H7 (cell line): Measurements from ENCODE around the gene ALCAM. TPM values are rescaled to one million over a fixed set of nuclear protein-coding genes. Genes with fewer than 3 reads are reported as not detected.

Experiments used
- DNase-seq: peaks from one replicate; pipeline ENCODE4 v3.0.0; 2012
- H3K27me3 ChIP-seq: 2 replicates; pipeline ENCODE4 v1.6.0; 2011; ENCODE audit warnings: mild to moderate bottlenecking, low read length; ENCODE audit not compliant: control insufficient read depth, insufficient read depth
- H3K36me3 ChIP-seq: replicated peaks from 2 replicates; pipeline ENCODE4 v1.5.1; 2011; ENCODE audit warnings: low read length; ENCODE audit not compliant: control insufficient read depth, insufficient read depth
- H3K4me3 ChIP-seq: 2 replicates; pipeline ENCODE4 v1.5.1; 2011; ENCODE audit warnings: low read depth, mild to moderate bottlenecking, control low read depth, low read length, moderate library complexity; ENCODE audit not compliant: insufficient read depth
- total RNA-seq: library from RNA; depleted of rRNA; stranded (reverse); fragments of >200 nt; shearing (Covaris generic); gene quantifications from 2 replicates; pipeline ENCODE4 v1.2.3, GENCODE V29; 2014; rRNA removed

The ALCAM gene
- total RNA-seq = 21.1 and 35.2 TPM in 2 replicates

GRCh38 chr3:105366326-105367062 lies at the start of gene ALCAM:
Gene ALCAM (plus strand): TSS chr3:105366909.
- Histone ChIP-seq H3K4me3 (peak within 1 kb of the TSS; percentile 74), H3K27me3 (peaks cover 19% of the 10 kb centered on the region), H3K36me3 (no peaks in the 10 kb centered on the region)
- peak; percentile 87 for DNase-seq

- Histone ChIP-seq H3K4me3 (no peak overlapping the region), H3K27me3 (no peaks in the 10 kb centered on the region), H3K36me3 (no peaks in the 10 kb centered on the region)
- DNase-seq = no peak
These were observed 48.9 kb upstream of the ALCAM start for GRCh38 chr3:105317841-105318240.

GRCh38 chr3:105322570-105323273 lies 44.0 kb upstream of the ALCAM start:
- no peak for DNase-seq
- Histone ChIP-seq H3K27me3 (no peaks in the 10 kb centered on the region), H3K36me3 (no peaks in the 10 kb centered on the region), H3K4me3 (no peak overlapping the region)

GRCh38 chr3:105323274-105323599 lies 43.5 kb upstream of the ALCAM start:
- Histone ChIP-seq H3K4me3 (no peak overlapping the region), H3K36me3 (no peaks in the 10 kb centered on the region), H3K27me3 (no peaks in the 10 kb centered on the region)
- DNase-seq = no peak

GRCh38 chr3:105324951-105325350 lies 41.8 kb upstream of the ALCAM start:
- Histone ChIP-seq H3K4me3 (no peak overlapping the region), H3K27me3 (no peaks in the 10 kb centered on the region), H3K36me3 (no peaks in the 10 kb centered on the region)
- DNase-seq = no peak

GRCh38 chr3:105327662-105328337 lies 38.9 kb upstream of the ALCAM start:
- no peaks in the 10 kb centered on the region for H3K36me3 ChIP-seq

GRCh38 chr3:105328338-105328730 lies 38.4 kb upstream of the ALCAM start:
- H3K36me3 ChIP-seq = no peaks in the 10 kb centered on the region
- H3K4me3 ChIP-seq = no peak overlapping the region
- DNase-seq = no peak
- no peaks in the 10 kb centered on the region for H3K27me3 ChIP-seq

More at GRCh38 chr3:105327662-105328337, 38.9 kb upstream of the ALCAM start:
- no peak overlapping the region for H3K4me3 ChIP-seq
- H3K27me3 ChIP-seq = no peaks in the 10 kb centered on the region
- DNase-seq = no peak

GRCh38 chr3:105332961-105333360 lies 33.7 kb upstream of the ALCAM start:
- Histone ChIP-seq H3K27me3 (no peaks in the 10 kb centered on the region), H3K36me3 (no peaks in the 10 kb centered on the region), H3K4me3 (no peak overlapping the region)
- DNase-seq = no peak

GRCh38 chr3:105334138-105334882 lies 32.4 kb upstream of the ALCAM start:
- DNase-seq = no peak
- Histone ChIP-seq H3K4me3 (no peak overlapping the region), H3K27me3 (no peaks in the 10 kb centered on the region), H3K36me3 (no peaks in the 10 kb centered on the region)

- H3K4me3 ChIP-seq = no peak overlapping the region
- no peaks in the 10 kb centered on the region for H3K27me3 ChIP-seq
- no peaks in the 10 kb centered on the region for H3K36me3 ChIP-seq
- no peak for DNase-seq
These were observed 26.8 kb upstream of the ALCAM start for GRCh38 chr3:105339946-105340345.

- no peak for DNase-seq
- Histone ChIP-seq H3K36me3 (no peaks in the 10 kb centered on the region), H3K4me3 (no peak overlapping the region), H3K27me3 (no peaks in the 10 kb centered on the region)
These were observed 22.7 kb upstream of the ALCAM start for GRCh38 chr3:105343991-105344390.

- Histone ChIP-seq H3K36me3 (no peaks in the 10 kb centered on the region), H3K4me3 (no peak overlapping the region), H3K27me3 (no peaks in the 10 kb centered on the region)
- no peak for DNase-seq
These were observed 21.6 kb upstream of the ALCAM start for GRCh38 chr3:105345156-105345555.

GRCh38 chr3:105347625-105348302 lies 18.9 kb upstream of the ALCAM start:
- no peaks in the 10 kb centered on the region for H3K27me3 ChIP-seq
- no peak for DNase-seq
- H3K36me3 ChIP-seq = no peaks in the 10 kb centered on the region
- no peak overlapping the region for H3K4me3 ChIP-seq

- no peak for DNase-seq
- no peaks in the 10 kb centered on the region for H3K36me3 ChIP-seq
- peaks cover 4% of the 10 kb centered on the region; the same call in 1 of the 2 replicates for H3K27me3 ChIP-seq
- H3K4me3 ChIP-seq = no peak overlapping the region
These were observed 18.4 kb upstream of the ALCAM start for GRCh38 chr3:105348307-105348706.
